C4-2B (cell line): ENCODE measurements around the gene SHC1.

Source experiments
- CTCF ChIP-seq: fragments of 450-650 bp; conservative IDR thresholded peaks from 2 replicates; pipeline ENCODE4 v1.5.1; 2017; ENCODE audit warnings: mild to moderate bottlenecking
- ZFX ChIP-seq: fragments of 450-650 bp; IDR thresholded peaks from 2 replicates; pipeline ENCODE4 v1.6.1; 2017

GRCh38 chr1:154990276-154990675 is 19.7 kb upstream of the SHC1 start:
- no peak for TF ChIP-seq CTCF
- TF ChIP-seq ZFX: no peak
